BLaER1 treated with 17β-estradiol and CSF1 and Interleukin-3, amounts not matched to agents 10 nM and 100 nM (cell line): ENCODE results near the gene ARHGAP15.
"Not testable (repeated sequence)": the region's sequence is repeated elsewhere in the genome, so short reads cannot be mapped to it uniquely, and the experiment has no call there.

Experiments
- H3K27ac ChIP-seq, 11 experiments: shearing (Covaris generic); formaldehyde crosslinking; 2 replicates each; pipeline ENCODE4 v1.8.1; 2022
- H3K27me3 ChIP-seq, 11 experiments: shearing (Covaris generic); formaldehyde crosslinking; 2 replicates each; pipeline ENCODE4 v1.8.1; 2022
- H3K36me3 ChIP-seq, 11 experiments: shearing (Covaris generic); formaldehyde crosslinking; 2 replicates each; pipeline ENCODE4 v1.8.1; 2022
- H3K4me1 ChIP-seq, 10 experiments: shearing (Covaris generic); formaldehyde crosslinking; 2 replicates each; pipeline ENCODE4 v1.8.1; 2022
- H3K4me2 ChIP-seq, 11 experiments: shearing (Covaris generic); formaldehyde crosslinking; 2 replicates each; pipeline ENCODE4 v1.8.1; 2022
- H3K4me3 ChIP-seq, 10 experiments: shearing (Covaris generic); formaldehyde crosslinking; 2 replicates each; pipeline ENCODE4 v1.8.1; 2022
- H3K9ac ChIP-seq, 11 experiments: shearing (Covaris generic); formaldehyde crosslinking; 2 replicates each; pipeline ENCODE4 v1.8.1; 2022
- H3K9me3 ChIP-seq, 11 experiments: shearing (Covaris generic); formaldehyde crosslinking; replicated peaks in 1 of 11; 2 replicates each; pipeline ENCODE4 v1.8.1; 2022
- H4K20me1 ChIP-seq, 11 experiments: shearing (Covaris generic); formaldehyde crosslinking; 2 replicates each; pipeline ENCODE4 v1.8.1; 2022
- Cebpa-rat ChIP-seq, 11 experiments: shearing (Covaris generic); IDR thresholded peaks; 2 replicates each; pipeline ENCODE4 v1.8.1; 2022

Gene ARHGAP15

GRCh38 chr2:143128681-143129580 is at the start of gene ARHGAP15:
Gene ARHGAP15, plus strand, starts transcription at chr2:143129419.
- Histone ChIP-seq H4K20me1 (no peaks in the 10 kb centered on the region; a peak in 3 of 22 replicates), H3K27ac (peak within 1 kb of the TSS; percentile 70 to 91 (median 88)), H3K4me1 (peaks cover 35 to 74% (median 47%) of the 10 kb centered on the region in 10 experiments)

GRCh38 chr2:143081616-143082015 is 47.6 kb upstream of the ARHGAP15 start:
- H4K20me1 ChIP-seq = no peaks in the 10 kb centered on the region
- H3K9ac ChIP-seq = no peak overlapping the region
- no peak overlapping the region for H3K4me3 ChIP-seq
- H3K36me3 ChIP-seq = no peaks in the 10 kb centered on the region
- no peak for TF ChIP-seq Cebpa-rat (IDR thresholded peaks at IDR 0.05)
- H3K9me3 ChIP-seq = peaks cover 0 to 14% (median 0%) of the 10 kb centered on the region in 11 experiments; a peak in 5 of 22 replicates
- H3K27me3 ChIP-seq = no peaks in the 10 kb centered on the region
- peaks cover under 1 to 32% (median 16%) of the 10 kb centered on the region in 10 experiments; a peak in 16 of 20 replicates for H3K4me1 ChIP-seq
- no peak overlapping the region for H3K4me2 ChIP-seq
- no peak overlapping the region for H3K27ac ChIP-seq

More at GRCh38 chr2:143128681-143129580, at the start of gene ARHGAP15:
- H3K9ac ChIP-seq = peak within 1 kb of the TSS; percentile 73 to 82 (median 77)
- peak within 1 kb of the TSS; percentile 74 to 90 (median 80) for H3K4me2 ChIP-seq
- TF ChIP-seq Cebpa-rat (IDR thresholded peaks at IDR 0.05) = peak in 2 of 11 experiments; percentile 53 to 68; a peak in 4 of 22 replicates
- no peaks in the 10 kb centered on the region for H3K27me3 ChIP-seq
- peak within 1 kb of the TSS; percentile 49 to 69 (median 64) for H3K4me3 ChIP-seq
- peaks cover 0 to 9% (median 4%) of the 10 kb centered on the region in 11 experiments; a peak in 6 of 22 replicates for H3K9me3 ChIP-seq
- peaks cover 0 to 10% (median 4%) of the 10 kb centered on the region in 11 experiments; a peak in 6 of 22 replicates for H3K36me3 ChIP-seq

GRCh38 chr2:143083636-143084035 is 45.6 kb upstream of the ARHGAP15 start:
- Histone ChIP-seq H3K36me3 (no peaks in the 10 kb centered on the region), H3K4me2 (peak overlapping the region; percentile 5 to 80 (median 64); a peak in 19 of 22 replicates)

GRCh38 chr2:143084462-143084861 is 44.8 kb upstream of the ARHGAP15 start:
- no peaks in the 10 kb centered on the region for H4K20me1 ChIP-seq

More at GRCh38 chr2:143083636-143084035, 45.6 kb upstream of the ARHGAP15 start:
- H3K9me3 ChIP-seq = peaks cover 0 to 13% (median 0%) of the 10 kb centered on the region in 11 experiments; a peak in 3 of 22 replicates
- peaks cover 9 to 32% (median 24%) of the 10 kb centered on the region in 10 experiments; a peak in 18 of 20 replicates for H3K4me1 ChIP-seq
- H3K27me3 ChIP-seq = no peaks in the 10 kb centered on the region
- no peaks in the 10 kb centered on the region for H4K20me1 ChIP-seq
- no peak for TF ChIP-seq Cebpa-rat (IDR thresholded peaks at IDR 0.05)
- peak overlapping the region in 2 of 10 experiments; percentile 4 to 33; a peak in 1 of 20 replicates for H3K4me3 ChIP-seq
- H3K9ac ChIP-seq = peak overlapping the region in 4 of 11 experiments; percentile 24 to 55 (median 40); a peak in 5 of 22 replicates
- peak overlapping the region in 9 of 11 experiments; percentile 23 to 79 (median 51); a peak in 13 of 22 replicates for H3K27ac ChIP-seq

GRCh38 chr2:143085125-143085784 is 44.0 kb upstream of the ARHGAP15 start:
- no peak overlapping the region for H3K4me3 ChIP-seq
- H4K20me1 ChIP-seq = no peaks in the 10 kb centered on the region
- TF ChIP-seq Cebpa-rat (IDR thresholded peaks at IDR 0.05) = no peak
- H3K9me3 ChIP-seq = peaks cover 0 to 13% (median 0%) of the 10 kb centered on the region in 11 experiments; a peak in 5 of 22 replicates
- H3K27ac ChIP-seq = no peak overlapping the region; a peak in 1 of 22 replicates
- H3K9ac ChIP-seq = no peak overlapping the region
- peak overlapping the region in 3 of 11 experiments; percentile 75 to 80 (median 77); a peak in 6 of 22 replicates for H3K4me2 ChIP-seq
- no peaks in the 10 kb centered on the region for H3K36me3 ChIP-seq
- H3K27me3 ChIP-seq = no peaks in the 10 kb centered on the region
- H3K4me1 ChIP-seq = peaks cover 9 to 32% (median 24%) of the 10 kb centered on the region in 10 experiments; a peak in 18 of 20 replicates

More at GRCh38 chr2:143084462-143084861, 44.8 kb upstream of the ARHGAP15 start:
- no peaks in the 10 kb centered on the region for H3K36me3 ChIP-seq
- peaks cover 0 to 13% (median 0%) of the 10 kb centered on the region in 11 experiments; a peak in 5 of 22 replicates for H3K9me3 ChIP-seq
- H3K27ac ChIP-seq = peak overlapping the region in 8 of 11 experiments; percentile 21 to 79 (median 50); a peak in 11 of 22 replicates
- peaks cover 9 to 32% (median 24%) of the 10 kb centered on the region in 10 experiments; a peak in 18 of 20 replicates for H3K4me1 ChIP-seq
- no peaks in the 10 kb centered on the region for H3K27me3 ChIP-seq
- TF ChIP-seq Cebpa-rat (IDR thresholded peaks at IDR 0.05) = no peak
- H3K4me3 ChIP-seq = no peak overlapping the region
- peak overlapping the region in 8 of 11 experiments; percentile 38 to 80 (median 74); a peak in 15 of 22 replicates for H3K4me2 ChIP-seq
- H3K9ac ChIP-seq = peak overlapping the region in 2 of 11 experiments; percentile 40; a peak in 2 of 22 replicates

- H3K4me3 ChIP-seq = no peak overlapping the region
- H3K4me2 ChIP-seq = peak overlapping the region in 6 of 11 experiments; percentile 0 to 34 (median 8); a peak in 4 of 22 replicates
- H3K27me3 ChIP-seq = no peaks in the 10 kb centered on the region
- no peak overlapping the region for H3K27ac ChIP-seq
- H3K9ac ChIP-seq = no peak overlapping the region
- no peaks in the 10 kb centered on the region for H4K20me1 ChIP-seq
- H3K9me3 ChIP-seq = peaks cover 0 to 6% (median 0%) of the 10 kb centered on the region in 11 experiments; a peak in 5 of 22 replicates
- TF ChIP-seq Cebpa-rat (IDR thresholded peaks at IDR 0.05) = no peak
- H3K36me3 ChIP-seq = no peaks in the 10 kb centered on the region
- peaks cover 9 to 32% (median 24%) of the 10 kb centered on the region in 10 experiments; a peak in 18 of 20 replicates for H3K4me1 ChIP-seq
Measured at GRCh38 chr2:143087033-143087432, 42.2 kb upstream of the ARHGAP15 start.

GRCh38 chr2:143088388-143088787 is 40.8 kb upstream of the ARHGAP15 start:
- Histone ChIP-seq H3K27me3 (no peaks in the 10 kb centered on the region), H3K9ac (no peak overlapping the region), H3K36me3 (no peaks in the 10 kb centered on the region), H3K4me2 (no peak overlapping the region), H3K4me1 (peaks cover 9 to 23% (median 18%) of the 10 kb centered on the region in 10 experiments; a peak in 18 of 20 replicates), H3K4me3 (no peak overlapping the region), H3K27ac (no peak overlapping the region; a peak in 1 of 22 replicates), H4K20me1 (no peaks in the 10 kb centered on the region), H3K9me3 (no peaks in the 10 kb centered on the region; a peak in 2 of 22 replicates)
- no peak for TF ChIP-seq Cebpa-rat (IDR thresholded peaks at IDR 0.05)

- not testable (repeated sequence) for H3K27ac ChIP-seq, H3K4me3 ChIP-seq, H3K36me3 ChIP-seq, H3K4me2 ChIP-seq, H3K9me3 ChIP-seq, H3K9ac ChIP-seq, H4K20me1 ChIP-seq, H3K27me3 ChIP-seq
- peaks cover 2 to 13% (median 10%) of the 10 kb centered on the region in 10 experiments; a peak in 16 of 20 replicates for H3K4me1 ChIP-seq
Measured at GRCh38 chr2:143089520-143089919, 39.7 kb upstream of the ARHGAP15 start.
